ENCODE data around the gene BRMS1. TPM values are rescaled to one million over a fixed set of nuclear protein-coding genes. Genes with fewer than 3 reads are reported as not detected.
A peak's percentile ranks its signal among the peaks of the same experiment; 100 is the strongest.

BRMS1 gene
- total RNA-seq, 2 donors from 2014 or later = 21.6 to 41.7 TPM

DNA sequence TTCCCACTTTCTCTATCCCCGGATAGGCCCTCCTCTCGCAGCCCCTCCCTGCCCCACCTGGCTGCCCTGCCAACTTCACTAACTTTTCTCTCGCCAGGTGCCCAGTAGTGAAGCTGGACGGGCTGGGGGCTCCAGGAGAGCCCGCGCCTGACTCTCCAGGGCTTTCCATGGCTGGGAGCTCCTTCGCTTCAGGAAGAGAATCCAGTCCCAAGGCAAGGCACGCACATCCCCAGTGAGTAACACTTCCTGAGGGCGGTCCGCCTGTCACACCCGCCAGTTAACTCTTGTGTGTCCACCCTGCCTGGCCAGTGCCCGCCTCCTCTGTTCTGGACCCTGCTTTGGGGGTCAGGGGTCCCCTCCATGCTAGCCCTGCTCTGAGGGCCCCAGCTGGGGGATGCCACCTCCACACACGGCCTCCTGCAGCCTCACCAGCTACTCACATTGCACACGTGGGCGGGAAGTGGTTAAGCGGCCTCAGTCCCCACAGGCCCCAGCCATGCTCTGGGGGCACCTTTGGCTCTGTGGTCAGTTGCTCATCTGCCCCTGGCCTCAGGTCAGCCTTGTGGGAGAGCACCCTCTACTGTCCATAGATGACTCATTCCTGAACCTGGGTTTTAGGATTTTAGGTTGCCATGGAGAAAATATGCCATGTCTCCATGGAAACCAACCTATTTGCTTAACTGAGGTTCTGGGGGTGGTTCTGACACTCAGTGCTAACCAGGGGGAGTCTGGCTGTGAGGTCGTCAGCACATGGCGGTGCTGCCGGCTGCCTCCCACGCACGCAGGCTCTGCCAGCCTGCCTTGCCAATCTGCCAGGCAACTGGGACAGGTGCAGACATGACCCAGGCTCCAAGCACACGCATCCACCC lies 8.4 kb downstream of the BRMS1 start, which contains the start of gene RIN1:
RIN1 (minus strand) TSS at position 201 of the 869 bp plus-strand sequence; CDS start at position 169, 32 bp downstream.
- peak; percentile 89 for ATAC-seq (replicated peaks)
- H3K4me1 Mint-ChIP-seq = peaks cover 12% of the 10 kb centered on the region
- H3K27ac Mint-ChIP-seq = peak within 1 kb of the TSS; percentile 92
- H3K27me3 Mint-ChIP-seq = no peaks in the 10 kb centered on the region
- H3K4me3 Mint-ChIP-seq = peak within 1 kb of the TSS; percentile 73
- H3K36me3 Mint-ChIP-seq (ENCODE audit: low read depth) = peaks cover 42% of the 10 kb centered on the region
- H3K9me3 Mint-ChIP-seq = no peaks in the 10 kb centered on the region

GRCh38 chr11:66335531-66336233 lies 9.2 kb downstream of the BRMS1 start:
- Mint-ChIP-seq H3K27me3 (no peaks in the 10 kb centered on the region), H3K27ac (peak overlapping the region; percentile 92), H3K9me3 (no peaks in the 10 kb centered on the region), H3K36me3 (ENCODE audit: low read depth) (peaks cover 34% of the 10 kb centered on the region), H3K4me3 (peak overlapping the region; percentile 73), H3K4me1 (peaks cover 12% of the 10 kb centered on the region)
- no peak for ATAC-seq (replicated peaks)

DNA sequence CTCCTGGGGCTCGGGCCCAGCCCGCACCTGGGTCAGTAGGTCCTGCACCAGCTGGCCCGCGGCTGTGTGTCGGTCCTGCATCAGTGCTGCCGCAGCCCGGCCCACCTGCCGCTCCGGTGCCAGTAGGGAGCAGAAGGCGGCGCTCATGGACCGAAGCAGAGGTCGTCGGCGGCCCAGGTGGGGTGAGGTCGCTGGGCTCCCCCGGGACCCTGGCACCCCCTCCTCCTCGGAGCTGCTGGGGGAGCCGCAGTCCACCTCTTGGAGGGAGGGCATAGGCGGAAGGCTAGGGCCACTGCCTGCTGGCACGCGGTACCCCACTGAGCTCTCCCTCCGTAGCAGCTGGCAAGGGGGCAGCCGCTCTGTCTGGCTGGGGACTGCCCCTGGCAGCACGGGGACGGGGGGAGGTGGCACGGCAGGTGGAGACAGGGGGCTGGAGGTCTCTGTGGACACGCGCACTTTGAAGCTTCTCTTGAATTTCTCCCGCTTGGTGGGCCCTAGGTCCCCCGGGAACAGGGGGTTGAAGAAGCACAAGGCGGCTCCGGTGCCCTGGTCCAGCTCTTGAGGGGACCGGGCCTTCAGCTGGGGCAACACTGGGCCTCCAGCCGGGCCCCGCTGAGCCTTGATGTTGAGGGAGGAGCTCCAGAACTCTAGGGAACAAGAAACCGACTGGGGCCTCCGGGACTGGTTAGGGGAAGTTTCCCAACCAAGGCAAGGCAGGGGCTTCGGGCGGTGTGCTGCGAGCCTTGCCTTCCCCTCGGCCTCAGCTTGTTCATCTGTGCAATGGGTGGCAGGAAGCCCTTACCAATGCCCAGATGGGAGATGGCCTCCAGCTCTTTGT lies 10.1 kb downstream of the BRMS1 start:
- H3K27me3 Mint-ChIP-seq = no peaks in the 10 kb centered on the region
- H3K27ac Mint-ChIP-seq = peak overlapping the region; percentile 62
- peaks cover 26% of the 10 kb centered on the region for H3K36me3 Mint-ChIP-seq (ENCODE audit: low read depth)
- no peaks in the 10 kb centered on the region for H3K9me3 Mint-ChIP-seq
- no peak for ATAC-seq (replicated peaks)
- H3K4me3 Mint-ChIP-seq = peak overlapping the region; percentile 39
- H3K4me1 Mint-ChIP-seq = peaks cover 12% of the 10 kb centered on the region

GRCh38 chr11:66333896-66334604 lies 10.9 kb downstream of the BRMS1 start:
- no peak for ATAC-seq (replicated peaks)
- H3K9me3 Mint-ChIP-seq = no peaks in the 10 kb centered on the region
- H3K27ac Mint-ChIP-seq = no peak overlapping the region
- no peak overlapping the region for H3K4me3 Mint-ChIP-seq
- peaks cover 22% of the 10 kb centered on the region for H3K36me3 Mint-ChIP-seq (ENCODE audit: low read depth)
- peaks cover 12% of the 10 kb centered on the region for H3K4me1 Mint-ChIP-seq
- H3K27me3 Mint-ChIP-seq = no peaks in the 10 kb centered on the region

GRCh38 chr11:66333220-66333877 lies 11.6 kb downstream of the BRMS1 start:
- no peak for ATAC-seq (replicated peaks)
- Mint-ChIP-seq H3K27ac (no peak overlapping the region), H3K4me3 (no peak overlapping the region), H3K9me3 (no peaks in the 10 kb centered on the region), H3K36me3 (ENCODE audit: low read depth) (peaks cover 16% of the 10 kb centered on the region), H3K4me1 (peaks cover 12% of the 10 kb centered on the region), H3K27me3 (no peaks in the 10 kb centered on the region)

DNA sequence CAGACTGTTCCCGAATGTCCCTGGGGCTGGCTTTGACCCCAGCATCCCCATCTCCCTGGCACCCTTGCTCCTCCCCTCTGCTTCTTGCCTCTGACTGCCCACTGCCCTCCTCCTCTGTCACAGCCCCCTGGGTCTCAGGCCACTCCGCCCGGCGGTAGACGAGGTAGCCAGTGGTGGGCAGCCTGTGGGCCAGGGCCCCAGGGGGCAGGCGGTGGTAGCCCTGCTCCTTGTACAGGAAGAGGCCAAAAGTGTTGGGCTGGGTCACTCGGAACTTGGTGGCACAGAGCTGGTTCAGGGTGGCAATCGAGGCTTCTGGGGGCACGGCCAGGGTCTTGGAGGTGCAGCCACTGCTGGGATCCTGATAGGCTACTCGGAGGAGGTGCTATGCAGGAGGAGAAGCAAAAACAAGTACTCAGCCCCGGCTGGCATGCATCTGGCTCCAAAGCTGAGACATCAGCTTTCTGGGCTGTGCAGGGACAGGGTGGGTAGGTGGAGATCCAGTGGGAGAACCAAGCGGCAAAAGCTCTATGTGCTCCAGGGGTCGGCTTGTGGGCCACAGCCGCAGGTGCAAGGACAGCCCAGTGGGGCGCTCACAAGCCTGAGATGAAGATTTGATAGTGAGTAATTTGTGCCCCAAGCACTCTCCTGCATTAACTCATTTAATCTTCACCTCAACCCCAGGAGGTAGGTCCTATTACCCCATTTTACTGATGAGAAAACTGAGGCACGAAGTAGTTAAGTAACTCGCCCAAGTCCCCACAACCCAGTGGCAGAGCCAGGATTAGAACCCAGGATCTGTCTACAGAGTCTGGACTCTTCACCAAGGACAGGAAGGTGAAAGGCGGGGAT lies 12.3 kb downstream of the BRMS1 start:
- H3K4me1 Mint-ChIP-seq = peaks cover 13% of the 10 kb centered on the region
- no peaks in the 10 kb centered on the region for H3K9me3 Mint-ChIP-seq
- no peaks in the 10 kb centered on the region for H3K27me3 Mint-ChIP-seq
- no peak overlapping the region for H3K27ac Mint-ChIP-seq
- ATAC-seq (replicated peaks) = no peak
- no peak overlapping the region for H3K4me3 Mint-ChIP-seq
- peaks cover 15% of the 10 kb centered on the region for H3K36me3 Mint-ChIP-seq (ENCODE audit: low read depth)

DNA sequence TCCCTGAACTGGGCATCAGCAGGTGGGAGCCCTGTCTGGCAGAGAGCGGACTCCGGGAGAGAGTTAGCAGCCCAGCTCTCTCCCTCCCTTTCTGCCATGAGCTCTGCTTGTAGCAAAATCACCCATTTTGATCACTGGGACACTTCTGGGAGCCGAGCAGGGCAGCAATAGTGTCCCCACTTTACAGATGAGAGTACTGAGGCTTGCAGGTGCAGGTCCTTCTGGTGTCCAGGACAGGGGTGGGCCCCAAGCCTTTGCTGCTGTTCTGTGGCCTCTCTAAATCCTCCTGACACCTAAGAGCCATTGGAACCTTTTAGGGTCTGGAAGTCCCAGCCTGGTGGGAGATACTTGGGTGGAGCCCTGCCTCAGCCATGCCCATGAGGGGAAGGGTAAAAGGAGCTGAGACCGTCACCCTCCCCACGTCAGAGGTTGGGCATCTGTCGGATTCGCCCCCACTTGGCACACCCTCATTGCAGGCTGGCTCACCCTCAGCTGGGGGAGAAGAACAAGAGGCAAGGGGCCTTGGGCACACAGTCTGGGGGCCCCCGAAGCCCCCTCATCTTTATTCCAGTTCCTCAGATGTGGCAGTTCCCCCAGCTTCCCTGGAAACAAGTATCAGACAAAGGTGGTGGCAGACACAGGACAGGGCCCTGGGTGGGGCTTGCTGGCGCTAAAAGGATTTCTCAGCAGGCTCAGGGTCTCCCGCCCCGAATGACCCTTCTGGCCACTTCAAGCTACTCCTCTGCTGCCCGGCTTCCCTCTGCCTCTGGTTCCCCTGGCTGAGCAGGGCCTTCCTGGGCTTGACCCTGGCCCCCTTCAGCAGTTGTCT lies 13.1 kb downstream of the BRMS1 start:
- no peak overlapping the region for H3K27ac Mint-ChIP-seq
- peaks cover 13% of the 10 kb centered on the region for H3K4me1 Mint-ChIP-seq
- H3K4me3 Mint-ChIP-seq = no peak overlapping the region
- no peaks in the 10 kb centered on the region for H3K27me3 Mint-ChIP-seq
- H3K36me3 Mint-ChIP-seq (ENCODE audit: low read depth) = peaks cover 6% of the 10 kb centered on the region
- no peak for ATAC-seq (replicated peaks)
- no peaks in the 10 kb centered on the region for H3K9me3 Mint-ChIP-seq

DNA sequence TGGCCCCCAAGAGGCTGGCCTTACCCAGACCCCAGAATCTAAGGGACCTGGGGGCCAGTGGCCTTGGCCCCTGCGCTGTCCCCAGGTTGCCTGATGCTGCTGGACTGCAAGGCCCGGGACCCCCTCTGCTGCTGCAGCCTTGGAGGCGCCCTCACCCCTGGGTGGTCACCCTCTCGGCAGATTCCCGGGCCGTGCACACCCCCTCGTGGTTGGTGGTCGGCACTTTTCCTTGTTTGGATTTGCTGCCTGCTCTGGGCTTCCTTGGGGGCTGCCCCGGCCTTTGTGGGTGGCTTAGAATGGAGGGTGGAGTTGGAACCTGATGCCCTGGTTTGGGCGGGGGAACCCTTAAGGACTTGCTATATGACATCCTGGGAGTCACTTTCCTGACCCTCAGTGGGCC lies 14.0 kb downstream of the BRMS1 start:
- no peak for ATAC-seq (replicated peaks)
- H3K4me3 Mint-ChIP-seq = no peak overlapping the region
- no peaks in the 10 kb centered on the region for H3K36me3 Mint-ChIP-seq (ENCODE audit: low read depth)
- no peaks in the 10 kb centered on the region for H3K27me3 Mint-ChIP-seq
- no peaks in the 10 kb centered on the region for H3K9me3 Mint-ChIP-seq
- no peak overlapping the region for H3K27ac Mint-ChIP-seq
- peaks cover 7% of the 10 kb centered on the region for H3K4me1 Mint-ChIP-seq

- H3K27me3 Mint-ChIP-seq = no peaks in the 10 kb centered on the region
- H3K36me3 Mint-ChIP-seq (ENCODE audit: low read depth) = no peaks in the 10 kb centered on the region
- H3K27ac Mint-ChIP-seq = no peak overlapping the region
- H3K4me3 Mint-ChIP-seq = no peak overlapping the region
- no peak for ATAC-seq (replicated peaks)
- H3K4me1 Mint-ChIP-seq = peaks cover 7% of the 10 kb centered on the region
- no peaks in the 10 kb centered on the region for H3K9me3 Mint-ChIP-seq
These were observed 15.7 kb downstream of the BRMS1 start for GRCh38 chr11:66329165-66329673.

- H3K36me3 Mint-ChIP-seq (ENCODE audit: low read depth) = no peaks in the 10 kb centered on the region
- peaks cover 10% of the 10 kb centered on the region for H3K4me1 Mint-ChIP-seq
- ATAC-seq (replicated peaks) = peak; percentile 92
- peak overlapping the region; percentile 5 for H3K4me3 Mint-ChIP-seq
- H3K9me3 Mint-ChIP-seq = no peaks in the 10 kb centered on the region
- no peaks in the 10 kb centered on the region for H3K27me3 Mint-ChIP-seq
- H3K27ac Mint-ChIP-seq = peak overlapping the region; percentile 79
These were observed 16.4 kb downstream of the BRMS1 start for GRCh38 chr11:66328302-66329144.

- ATAC-seq (replicated peaks) = peak; percentile 34
- no peak overlapping the region for H3K27ac Mint-ChIP-seq
- H3K9me3 Mint-ChIP-seq = no peaks in the 10 kb centered on the region
- H3K4me1 Mint-ChIP-seq = peaks cover 13% of the 10 kb centered on the region
- peak overlapping the region; percentile 5 for H3K4me3 Mint-ChIP-seq
- H3K27me3 Mint-ChIP-seq = no peaks in the 10 kb centered on the region
- H3K36me3 Mint-ChIP-seq (ENCODE audit: low read depth) = no peaks in the 10 kb centered on the region
These were observed 16.9 kb downstream of the BRMS1 start for GRCh38 chr11:66328031-66328301.

Data from activated T-helper 17 cell treated with anti-CD3 and anti-CD28 coated beads, Interleukin-2, amount 50 U/mL, for 72 hours (primary cell).